NCI-H187 treated with DMSO at 0.1 percent for 48 hours (cell line): ENCODE measurements around the gene MYLK2.
"Not testable (repeated sequence)": the region's sequence is repeated elsewhere in the genome, so short reads cannot be mapped to it uniquely, and the experiment has no call there.

Source experiments
- DNase-seq: peaks from one replicate; lab custom pipeline; 2025; lab: John Stamatoyannopoulos, UW

Gene MYLK2

DNA sequence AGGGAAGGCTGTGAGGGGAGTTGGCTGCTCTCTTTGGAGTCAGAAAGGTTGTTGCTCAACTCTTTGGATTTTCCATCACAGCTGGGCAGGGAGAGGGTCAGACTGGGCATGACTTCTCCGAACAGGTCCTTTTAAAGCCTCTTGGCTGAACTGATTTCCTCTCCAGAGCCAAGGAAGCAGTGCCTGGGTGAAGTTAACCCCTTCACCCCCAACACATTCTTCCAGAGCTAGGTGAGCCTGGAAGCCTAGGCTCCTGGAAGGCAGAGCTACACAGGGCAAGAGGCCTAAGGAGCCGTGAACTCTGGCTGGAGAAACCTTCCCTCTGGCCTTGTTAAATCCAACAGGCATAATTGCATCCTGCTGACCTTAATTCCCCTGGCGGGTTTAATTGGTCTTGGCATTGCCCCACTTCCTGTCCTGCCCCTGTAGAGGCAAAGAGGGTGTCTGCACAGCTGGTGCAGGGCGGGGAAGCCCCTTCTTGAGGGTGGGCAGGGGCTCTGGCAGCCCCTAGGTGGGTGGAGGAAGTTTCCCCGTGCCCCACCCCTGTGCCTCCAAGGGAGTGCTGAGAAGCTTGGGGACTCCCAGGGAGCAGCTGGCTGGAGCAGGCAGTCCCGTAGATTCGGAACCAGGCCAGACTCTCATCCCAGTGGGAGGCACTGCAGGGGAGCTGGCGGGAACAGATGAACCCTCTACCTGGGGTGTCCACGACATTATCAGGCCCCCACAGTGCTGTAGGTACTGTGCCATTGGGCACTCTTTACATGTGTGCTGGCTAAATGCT lies 3.6 kb upstream of the MYLK2 start:
- no peak for DNase-seq

DNA sequence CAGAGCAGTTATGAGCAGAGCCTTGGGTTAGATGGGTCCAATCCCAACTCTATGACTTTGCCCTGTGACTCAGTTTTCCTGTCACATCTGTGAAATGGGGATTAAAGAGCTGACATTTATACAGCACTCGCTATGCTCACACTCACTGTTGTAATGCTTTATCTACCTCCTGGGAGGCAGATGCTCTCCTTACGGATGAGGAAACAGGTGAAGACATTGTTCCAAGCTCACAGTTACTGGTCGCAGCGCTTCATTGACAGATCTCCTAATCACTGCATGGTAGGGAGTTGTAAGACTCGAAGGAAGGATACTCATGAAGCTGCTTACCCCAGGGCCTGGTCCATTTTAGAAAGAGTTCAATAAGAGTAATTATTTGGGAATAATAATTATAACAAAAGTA lies 2.9 kb upstream of the MYLK2 start:
- no peak for DNase-seq

DNA sequence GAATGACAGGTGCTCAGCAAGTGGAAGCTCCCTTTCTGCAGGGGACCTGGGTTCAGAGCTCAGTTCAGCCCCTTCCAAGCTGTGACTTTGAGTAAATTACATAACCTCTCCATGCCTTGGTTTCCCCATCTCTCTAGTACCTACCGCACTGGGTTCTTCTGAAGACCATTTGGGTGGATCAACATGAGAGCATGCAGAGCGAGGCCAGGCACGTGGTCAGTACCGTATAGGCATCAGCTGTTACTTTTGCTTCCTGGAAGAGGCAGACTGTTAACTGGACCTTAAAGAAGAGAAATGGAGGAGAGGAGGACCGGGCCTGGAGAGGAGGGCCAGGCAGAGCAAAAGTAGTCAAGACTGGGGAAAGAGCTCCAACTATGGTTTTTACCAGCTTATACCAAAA lies 1.7 kb upstream of the MYLK2 start:
- DNase-seq: no peak

DNA sequence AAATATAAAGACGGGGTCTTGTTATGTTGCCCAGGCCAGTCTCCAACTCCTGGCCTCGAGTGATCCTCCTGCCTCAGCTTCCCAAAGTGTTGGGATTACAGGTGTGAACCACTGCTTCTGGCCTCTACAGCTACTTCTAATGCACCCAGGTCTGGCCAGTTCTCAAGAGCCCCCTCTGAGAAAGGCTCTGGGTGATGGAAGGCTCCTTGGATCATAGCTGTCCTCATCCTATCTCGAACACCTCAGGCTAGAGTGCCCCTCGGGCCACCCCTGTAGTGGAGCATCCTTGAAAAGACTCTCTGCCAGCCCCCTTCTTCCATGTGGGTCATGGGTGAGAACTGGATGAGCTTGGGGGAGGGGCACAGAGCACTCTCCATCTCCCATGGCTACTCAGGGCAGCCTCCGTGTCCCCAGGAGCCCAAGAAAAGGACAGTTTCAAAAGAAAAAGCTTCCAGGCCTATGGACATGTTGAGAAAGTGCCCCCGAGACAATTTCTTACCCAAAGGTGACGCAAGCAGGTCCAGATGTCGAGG lies 714 bp upstream of the MYLK2 start:
- DNase-seq: no peak

DNA sequence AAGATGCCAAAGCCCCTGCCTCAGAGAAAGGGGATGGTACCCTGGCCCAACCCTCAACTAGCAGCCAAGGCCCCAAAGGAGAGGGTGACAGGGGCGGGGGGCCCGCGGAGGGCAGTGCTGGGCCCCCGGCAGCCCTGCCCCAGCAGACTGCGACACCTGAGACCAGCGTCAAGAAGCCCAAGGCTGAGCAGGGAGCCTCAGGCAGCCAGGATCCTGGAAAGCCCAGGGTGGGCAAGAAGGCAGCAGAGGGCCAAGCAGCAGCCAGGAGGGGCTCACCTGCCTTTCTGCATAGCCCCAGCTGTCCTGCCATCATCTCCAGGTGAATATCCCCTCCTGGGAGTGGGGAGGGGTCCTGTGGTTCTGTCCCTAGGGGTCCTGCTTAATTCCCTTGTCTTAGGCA lies 1.1 kb downstream of the MYLK2 start:
- DNase-seq: no peak

DNA sequence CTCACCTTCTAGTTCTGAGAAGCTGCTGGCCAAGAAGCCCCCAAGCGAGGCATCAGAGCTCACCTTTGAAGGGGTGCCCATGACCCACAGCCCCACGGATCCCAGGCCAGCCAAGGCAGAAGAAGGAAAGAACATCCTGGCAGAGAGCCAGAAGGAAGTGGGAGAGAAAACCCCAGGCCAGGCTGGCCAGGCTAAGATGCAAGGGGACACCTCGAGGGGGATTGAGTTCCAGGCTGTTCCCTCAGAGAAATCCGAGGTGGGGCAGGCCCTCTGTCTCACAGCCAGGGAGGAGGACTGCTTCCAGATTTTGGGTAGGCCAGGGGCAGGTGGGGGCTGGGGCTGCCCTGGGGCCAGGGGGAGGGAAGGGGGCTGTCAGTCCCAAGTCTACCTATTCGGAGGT lies 2.3 kb downstream of the MYLK2 start:
- DNase-seq: no peak

DNA sequence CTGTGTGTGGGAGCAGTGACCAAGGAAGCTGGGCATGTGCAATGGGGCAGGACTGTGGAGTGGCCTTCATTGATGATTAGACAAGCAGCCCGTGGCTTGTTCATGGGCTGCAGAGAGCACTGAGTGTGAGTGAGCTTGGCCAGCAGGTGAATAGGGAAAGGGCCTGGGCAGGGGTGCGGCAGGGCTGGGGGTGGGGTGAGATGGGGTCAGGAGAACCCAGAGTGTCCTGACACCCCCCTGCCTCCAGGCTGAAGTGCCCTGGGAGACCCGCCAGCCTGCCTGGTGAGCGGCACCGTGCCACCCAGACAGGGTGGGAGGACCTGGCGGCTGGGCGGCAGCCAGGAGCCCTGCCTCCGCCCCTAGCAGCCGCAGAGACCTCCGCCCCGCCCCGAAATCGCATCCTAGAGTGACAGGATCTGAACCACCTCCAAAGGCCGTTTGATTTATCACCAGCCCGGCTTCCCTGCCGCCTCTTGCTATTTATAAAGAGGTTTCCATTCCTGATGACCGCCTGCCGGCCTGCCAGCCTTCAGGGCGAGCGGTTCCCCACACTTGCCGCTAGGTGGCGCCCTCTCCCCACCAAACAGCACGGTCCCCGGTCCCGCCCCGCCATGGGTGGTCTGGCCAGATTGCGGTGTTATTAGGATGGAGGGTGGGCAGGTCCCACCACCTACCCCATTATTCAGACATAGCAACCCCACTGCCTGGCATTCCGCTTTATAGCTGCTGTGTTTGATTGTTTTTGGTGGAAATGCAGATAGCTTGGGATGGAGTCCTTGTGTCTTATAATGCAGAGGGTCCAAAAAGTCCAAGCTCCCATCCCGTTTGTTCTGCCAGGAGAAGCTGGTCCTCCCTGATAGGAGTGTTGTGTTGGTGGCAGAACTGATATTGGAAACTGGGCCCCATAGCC lies 3.5 kb downstream of the MYLK2 start:
- DNase-seq: peak; percentile 22

DNA sequence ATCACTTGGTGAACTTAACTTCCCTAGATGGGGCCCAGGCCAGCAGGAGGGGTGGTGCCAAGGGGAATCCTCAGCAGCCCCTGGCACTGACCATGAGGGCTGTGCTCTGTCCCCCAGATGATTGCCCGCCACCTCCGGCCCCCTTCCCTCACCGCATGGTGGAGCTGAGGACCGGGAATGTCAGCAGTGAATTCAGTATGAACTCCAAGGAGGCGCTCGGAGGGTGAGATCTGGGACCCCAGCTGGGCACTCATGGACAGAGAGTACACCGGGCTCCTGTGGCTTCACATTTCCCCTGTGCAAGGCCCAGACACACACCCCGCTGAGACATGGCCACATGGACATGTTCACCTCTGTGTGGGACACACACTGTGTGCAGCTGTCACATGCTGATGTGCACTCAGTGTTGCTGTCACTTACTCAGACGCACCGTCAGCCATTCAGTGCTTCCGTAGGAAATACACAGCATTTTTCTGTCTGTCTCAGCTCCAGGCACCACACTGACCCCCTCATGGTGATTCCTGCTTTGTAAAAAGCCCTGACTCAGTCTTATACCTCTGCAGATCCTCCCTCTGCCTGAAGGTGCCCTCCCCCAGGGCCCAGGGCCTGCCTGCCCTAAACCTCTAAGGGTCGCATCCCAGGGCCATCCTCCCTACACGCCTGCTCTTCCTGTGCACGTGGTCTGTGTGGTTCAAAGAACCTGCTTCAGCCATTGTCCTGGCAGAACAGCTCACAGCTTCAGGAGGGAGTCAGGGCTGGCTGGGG lies 4.4 kb downstream of the MYLK2 start:
- DNase-seq: no peak

DNA sequence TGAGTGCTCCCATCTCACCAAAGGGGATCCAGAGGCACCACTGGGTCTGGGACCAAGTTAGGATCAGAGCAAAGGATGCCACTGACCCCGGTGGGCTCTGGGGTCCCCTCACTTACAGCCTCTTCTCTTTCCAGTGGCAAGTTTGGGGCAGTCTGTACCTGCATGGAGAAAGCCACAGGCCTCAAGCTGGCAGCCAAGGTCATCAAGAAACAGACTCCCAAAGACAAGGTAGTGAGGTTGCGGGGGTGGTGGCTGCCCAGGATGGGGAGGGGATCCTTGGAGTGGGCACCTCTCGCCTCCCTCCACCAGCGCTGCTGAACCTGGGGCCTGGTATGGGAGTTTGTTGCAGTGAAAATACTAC lies 4.9 kb downstream of the MYLK2 start:
- no peak for DNase-seq

DNA sequence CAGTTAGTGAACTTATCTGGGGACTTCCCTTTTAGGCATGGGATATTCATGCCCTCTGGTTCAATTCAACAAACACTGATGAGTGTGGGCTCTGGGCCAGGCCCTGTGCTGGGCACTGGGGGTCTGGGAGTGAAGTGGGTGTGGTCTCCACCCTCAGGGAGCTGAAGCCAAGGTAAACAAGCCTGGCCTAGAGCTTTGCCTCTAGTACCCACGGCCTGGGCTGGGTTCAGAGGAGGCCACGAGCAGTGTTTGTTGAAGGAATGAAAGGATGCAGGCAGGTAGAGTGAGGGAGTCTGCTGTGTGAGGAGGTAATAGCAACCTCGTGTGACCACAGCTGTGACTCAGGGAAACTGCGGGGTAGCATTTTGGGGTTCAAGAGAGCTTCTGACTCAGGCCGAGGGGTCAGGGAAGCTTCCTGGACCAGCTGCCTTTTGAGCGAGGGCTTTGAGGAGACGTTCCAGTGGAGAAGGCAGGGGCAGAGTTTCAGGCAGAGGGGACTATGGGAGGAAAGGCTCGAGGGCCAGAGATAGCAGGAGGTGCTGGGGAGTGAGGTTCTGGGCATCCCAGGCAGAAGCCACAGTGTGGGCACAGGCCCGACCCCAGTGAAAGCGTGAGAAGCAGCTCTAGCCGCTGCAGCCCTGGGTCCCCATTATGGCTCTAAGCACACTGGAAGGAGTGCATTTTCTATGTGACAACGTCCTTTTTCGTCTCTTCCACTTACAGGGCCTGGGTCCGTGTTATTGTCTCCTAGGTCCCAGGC lies 5.6 kb downstream of the MYLK2 start:
- DNase-seq: no peak

DNA sequence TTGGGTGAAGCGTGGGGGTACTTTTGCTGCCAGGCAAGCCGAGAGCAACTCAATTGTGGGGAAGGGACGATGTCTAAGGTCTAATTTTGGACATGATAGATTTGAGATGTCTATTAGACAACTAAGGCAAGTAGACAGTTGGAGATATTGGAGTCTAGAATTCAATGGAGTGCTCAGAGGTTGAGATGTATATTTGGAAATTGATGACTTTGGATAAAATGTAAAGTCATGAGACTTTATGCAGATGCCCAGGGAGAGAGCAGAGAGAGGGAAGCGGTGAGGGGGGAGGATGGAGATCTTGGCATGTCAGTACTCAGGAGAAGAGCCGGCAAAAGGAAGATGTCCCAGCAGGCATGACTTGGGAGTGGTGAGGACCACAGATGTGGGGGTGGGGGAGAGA lies 6.9 kb downstream of the MYLK2 start:
- no peak for DNase-seq

DNA sequence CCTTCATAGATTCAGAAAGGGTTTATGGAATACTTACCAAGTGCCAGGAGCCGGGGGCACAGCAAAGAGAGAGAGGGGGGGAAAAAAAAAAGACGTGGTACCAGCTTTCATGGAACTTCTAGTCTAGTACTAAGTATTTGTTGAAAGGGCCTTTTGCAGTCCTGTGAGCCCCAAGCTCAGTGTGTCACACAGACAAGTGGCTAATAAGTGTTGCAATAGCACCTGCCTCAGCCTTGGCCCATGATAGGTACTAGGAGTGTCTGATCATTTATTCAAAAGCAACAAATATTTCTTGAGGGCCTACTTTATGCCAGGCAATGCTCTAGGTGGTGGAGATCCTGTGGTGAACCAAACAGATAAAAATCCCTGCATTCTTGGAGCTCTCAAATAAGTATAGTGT lies 7.9 kb downstream of the MYLK2 start:
- DNase-seq: no peak

DNA sequence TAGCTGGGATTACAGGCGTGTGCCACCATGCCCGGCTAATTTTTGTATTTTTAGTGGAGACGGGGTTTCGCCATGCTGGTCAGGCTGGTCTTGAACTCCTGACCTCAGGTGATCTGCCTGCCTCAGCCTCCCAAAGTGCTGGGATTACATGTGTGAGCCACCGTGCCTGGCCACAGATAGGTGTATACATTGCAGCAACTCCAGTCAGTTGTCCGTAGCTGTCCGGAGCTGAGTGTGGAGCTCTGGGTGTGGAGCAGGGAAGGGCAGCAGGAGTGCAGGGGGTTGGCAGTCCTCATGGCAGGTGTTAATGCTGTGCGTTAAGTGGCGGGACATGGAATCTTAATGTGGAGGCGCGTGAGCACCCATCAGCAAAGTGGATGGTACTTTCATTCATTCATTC lies 8.9 kb downstream of the MYLK2 start:
- DNase-seq: not testable (repeated sequence)

DNA sequence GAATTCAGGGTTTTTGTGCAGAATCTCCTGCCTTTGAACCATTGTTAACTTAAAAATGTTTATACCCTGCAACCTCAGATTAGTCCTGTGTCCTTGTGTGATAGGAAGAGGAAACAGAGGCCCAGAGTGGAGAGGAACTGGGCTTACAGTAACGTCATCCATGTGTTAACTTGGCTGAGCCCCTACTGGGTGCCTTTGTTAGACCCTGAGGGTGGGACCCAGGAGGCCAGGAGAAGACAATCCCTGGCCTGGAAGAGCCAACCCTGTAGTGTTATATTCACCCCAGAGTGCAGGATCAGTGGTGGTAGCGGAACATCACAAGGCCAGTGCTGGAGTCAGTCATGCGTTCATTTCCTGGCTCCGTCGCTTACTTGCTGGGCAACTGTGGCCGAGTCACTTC lies 10.6 kb downstream of the MYLK2 start:
- no peak for DNase-seq

DNA sequence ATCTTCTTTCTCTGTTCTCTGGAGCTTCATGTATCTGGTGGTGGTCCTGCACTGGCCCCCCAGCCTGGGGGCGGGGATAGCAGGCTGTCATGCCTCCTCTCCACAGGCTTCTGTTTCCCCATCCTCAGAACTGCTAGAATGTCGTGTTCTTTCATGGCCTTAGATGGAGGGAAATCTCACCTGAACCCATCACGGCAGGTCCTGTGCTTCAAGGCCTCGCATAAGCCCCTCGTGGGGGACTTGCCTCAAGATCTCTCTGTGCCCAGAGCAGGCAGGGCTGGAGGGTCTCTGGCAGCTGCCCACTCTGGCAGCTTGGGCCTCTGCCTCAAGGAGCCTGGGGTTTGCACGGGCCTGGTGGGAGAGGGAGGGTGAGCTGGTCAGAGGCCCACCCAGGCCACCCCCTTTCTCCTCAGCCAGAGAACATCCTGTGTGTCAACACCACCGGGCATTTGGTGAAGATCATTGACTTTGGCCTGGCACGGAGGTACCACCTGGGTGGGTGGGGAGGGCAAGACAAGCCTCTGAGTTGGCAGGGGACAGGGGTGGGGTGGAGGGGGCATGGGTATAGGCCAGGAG lies 11.3 kb downstream of the MYLK2 start:
- no peak for DNase-seq

DNA sequence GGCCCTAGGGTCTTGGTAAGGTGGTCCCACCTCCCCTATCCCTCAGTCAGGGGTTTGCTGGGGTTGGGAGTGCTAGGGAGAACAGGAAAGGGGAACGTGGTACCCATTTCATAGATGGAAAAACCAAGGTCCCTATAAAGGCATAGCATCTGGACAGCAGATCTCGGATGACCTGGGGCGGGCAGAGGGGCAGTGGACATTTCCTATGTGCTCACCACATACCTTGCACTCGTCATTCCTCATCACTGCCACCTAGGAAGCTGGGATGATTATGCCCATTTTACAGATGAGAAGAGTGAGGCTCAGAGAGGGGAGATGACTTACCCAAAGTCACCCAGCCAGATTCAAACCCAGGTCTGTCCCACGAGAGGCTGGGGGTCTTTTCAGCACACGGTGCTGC lies 12.1 kb downstream of the MYLK2 start:
- DNase-seq: no peak

DNA sequence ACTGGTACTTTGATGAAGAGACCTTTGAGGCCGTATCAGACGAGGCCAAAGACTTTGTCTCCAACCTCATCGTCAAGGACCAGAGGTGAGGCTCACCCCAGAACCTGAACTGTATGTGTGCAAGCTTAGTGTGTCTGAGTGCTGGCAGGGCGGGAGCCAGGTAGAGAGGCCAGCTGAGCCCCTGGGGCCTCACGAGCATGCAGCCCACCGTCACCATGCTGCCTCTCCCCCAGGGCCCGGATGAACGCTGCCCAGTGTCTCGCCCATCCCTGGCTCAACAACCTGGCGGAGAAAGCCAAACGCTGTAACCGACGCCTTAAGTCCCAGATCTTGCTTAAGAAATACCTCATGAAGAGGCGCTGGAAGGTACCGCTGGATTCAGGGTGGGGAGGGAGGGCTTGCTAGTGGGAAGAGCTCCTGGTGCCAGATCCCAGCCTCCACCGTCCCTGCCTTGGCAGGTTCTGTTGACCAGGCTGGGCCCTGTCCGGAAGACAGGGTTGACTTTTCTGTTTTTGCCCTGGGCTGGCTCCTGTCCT lies 12.7 kb downstream of the MYLK2 start:
- DNase-seq: no peak

DNA sequence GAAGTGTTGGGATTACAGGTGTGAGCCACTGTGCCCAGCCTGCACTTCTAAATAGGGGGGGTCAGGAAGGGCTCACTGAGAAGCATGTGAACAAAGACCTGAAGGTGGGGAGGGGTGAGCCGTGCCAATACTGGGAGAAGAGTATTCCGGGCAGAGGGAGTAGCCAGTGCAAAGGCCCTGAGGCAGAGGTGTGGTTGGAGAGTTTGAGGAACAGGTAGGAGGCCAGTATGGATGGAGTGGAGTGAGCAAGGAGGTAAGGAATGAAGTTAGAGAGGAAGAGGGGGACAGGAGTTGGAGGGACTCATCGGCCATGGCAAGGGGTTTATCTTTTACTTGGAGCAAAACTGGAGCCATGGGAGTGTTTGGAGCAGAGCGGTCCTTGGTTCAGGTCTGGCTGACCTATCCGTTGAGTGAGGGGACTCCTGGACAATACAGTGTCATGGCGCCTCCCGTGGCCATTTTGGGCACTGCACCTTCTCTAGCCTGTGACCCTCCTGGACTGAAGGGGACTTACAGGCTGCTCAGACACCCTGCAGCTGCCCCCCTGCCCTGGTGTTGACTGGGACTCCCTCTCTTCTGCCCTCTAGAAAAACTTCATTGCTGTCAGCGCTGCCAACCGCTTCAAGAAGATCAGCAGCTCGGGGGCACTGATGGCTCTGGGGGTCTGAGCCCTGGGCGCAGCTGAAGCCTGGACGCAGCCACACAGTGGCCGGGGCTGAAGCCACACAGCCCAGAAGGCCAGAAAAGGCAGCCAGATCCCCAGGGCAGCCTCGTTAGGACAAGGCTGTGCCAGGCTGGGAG lies 14.2 kb downstream of the MYLK2 start:
- DNase-seq: no peak

DNA sequence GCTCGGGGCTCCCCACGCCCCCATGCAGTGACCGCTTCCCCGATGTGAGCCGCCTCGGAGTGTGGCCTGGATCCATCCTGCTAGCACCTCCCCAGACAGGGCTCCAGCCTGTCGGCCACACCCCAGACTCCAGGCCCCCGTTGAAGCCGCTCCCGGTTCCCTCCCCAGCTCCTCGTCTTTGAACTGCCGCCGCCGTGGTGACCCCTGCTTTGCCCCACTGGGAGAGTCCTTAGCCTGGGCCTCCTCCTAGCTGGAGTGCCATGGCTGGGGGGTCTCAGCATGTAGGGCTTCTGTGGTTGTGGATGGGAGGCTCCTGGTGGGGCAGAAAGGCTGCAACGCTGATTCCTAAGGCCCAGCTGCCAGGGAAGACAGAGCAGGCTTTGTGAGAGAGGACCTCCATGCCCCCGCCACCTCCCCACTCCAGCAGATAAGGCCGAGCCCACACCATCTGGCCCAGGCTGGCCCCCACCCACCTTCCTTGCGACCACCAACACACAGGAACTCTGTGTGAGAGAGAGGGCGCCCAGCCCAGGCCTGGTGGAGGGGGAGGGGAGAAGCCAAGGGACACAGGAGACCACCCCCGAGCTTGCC lies 14.9 kb downstream of the MYLK2 start:
- no peak for DNase-seq

DNA sequence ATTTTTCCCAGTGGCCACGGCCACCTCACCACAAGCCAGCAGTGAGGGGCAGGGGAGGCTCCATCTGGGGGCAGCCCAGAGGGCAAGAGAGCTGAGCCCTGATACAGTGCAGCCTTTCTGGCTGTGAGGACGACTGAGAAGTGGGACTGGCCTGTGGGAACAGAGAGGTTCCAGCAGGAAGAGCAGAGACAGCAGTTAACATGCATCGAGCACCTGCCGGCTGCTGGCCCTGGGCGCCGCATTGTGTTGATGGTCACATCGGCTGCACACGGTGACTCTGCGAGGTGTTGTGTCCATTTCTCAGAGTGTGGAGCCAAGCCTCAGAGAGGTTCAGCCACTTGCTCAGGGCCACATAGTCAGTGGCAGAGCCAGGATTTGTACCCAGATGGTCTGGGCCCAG lies 16.4 kb downstream of the MYLK2 start:
- no peak for DNase-seq
